Keratinocyte (primary cell): Measurements from ENCODE around the gene ERH. TPM values are rescaled to one million over a fixed set of nuclear protein-coding genes. Genes with fewer than 3 reads are reported as not detected.

Experiments used
- DNase-seq: peaks from one replicate; pipeline ENCODE4 v3.0.0-alpha.2; 2011; ENCODE audit warnings: low read depth, missing footprints, low spot score
- FAIRE-seq: peaks from 2 replicates; lab custom pipeline; 2011; peaks lifted over from hg19 to GRCh38; lab: Jason Lieb, UNC
- H2AFZ ChIP-seq: 2 replicates; pipeline ENCODE4 v1.6.0; 2012; ENCODE audit warnings: low read length, control low read depth, inconsistent platforms; ENCODE audit not compliant: control insufficient read depth
- H3K27ac ChIP-seq: 2 replicates; pipeline ENCODE4 v1.5.1; 2011; ENCODE audit warnings: low read length; ENCODE audit not compliant: control insufficient read depth, insufficient read depth
- H3K27me3 ChIP-seq: 3 replicates; pipeline ENCODE4 v1.6.0; 2011; ENCODE audit warnings: low read length; ENCODE audit not compliant: control insufficient read depth, insufficient read depth; ENCODE audit errors: extremely low read depth
- H3K36me3 ChIP-seq, 2 experiments: 2 replicates in 1 of 2; 3 replicates in 1 of 2; pipeline ENCODE4 v1.5.1; 2011; ENCODE audit warnings: low read length in 2 of 2, mild to moderate bottlenecking in 1 of 2; ENCODE audit not compliant: control insufficient read depth in 2 of 2, insufficient read depth in 2 of 2; ENCODE audit errors: extremely low read depth in 1 of 2
- H3K4me1 ChIP-seq: 3 replicates; pipeline ENCODE4 v1.5.1; 2011; ENCODE audit warnings: low read length; ENCODE audit not compliant: control insufficient read depth, insufficient read depth; ENCODE audit errors: extremely low read depth
- H3K4me2 ChIP-seq: 3 replicates; pipeline ENCODE4 v1.6.0; 2011; ENCODE audit warnings: low read depth, low read length; ENCODE audit not compliant: control insufficient read depth, insufficient read depth; ENCODE audit errors: extremely low read depth
- H3K4me3 ChIP-seq, 3 experiments: fragments of 200-600 bp in 1 of 3; sonication (generic) in 1 of 3; 2 replicates in 2 of 3; 3 replicates in 1 of 3; pipeline ENCODE4 v1.5.1; 2011 to 2016; ENCODE audit warnings: low read length in 3 of 3, mild to moderate bottlenecking in 3 of 3, control low read depth in 2 of 3, inconsistent platforms in 1 of 3, low read depth in 1 of 3, mixed read lengths in 1 of 3, mixed run types in 1 of 3, moderate library complexity in 1 of 3; ENCODE audit not compliant: control insufficient read depth in 2 of 3, insufficient read depth in 2 of 3; ENCODE audit errors: extremely low read depth in 1 of 3
- H3K79me2 ChIP-seq: 2 replicates; pipeline ENCODE4 v1.6.0; 2012; ENCODE audit warnings: low read length; ENCODE audit not compliant: control insufficient read depth, insufficient read depth
- H3K9ac ChIP-seq: 3 replicates; pipeline ENCODE4 v1.6.0; 2011; ENCODE audit warnings: low read length; ENCODE audit not compliant: control insufficient read depth, insufficient read depth; ENCODE audit errors: extremely low read depth
- H3K9me1 ChIP-seq: 3 replicates; pipeline ENCODE4 v1.6.0; 2011; ENCODE audit warnings: low read length; ENCODE audit not compliant: control insufficient read depth, insufficient read depth; ENCODE audit errors: extremely low read depth
- H3K9me3 ChIP-seq: 2 replicates; pipeline ENCODE4 v1.5.1; 2012; ENCODE audit warnings: low read depth, low read length; ENCODE audit not compliant: control insufficient read depth
- H4K20me1 ChIP-seq: 3 replicates; pipeline ENCODE4 v1.6.0; 2011; ENCODE audit warnings: low read length; ENCODE audit not compliant: control insufficient read depth, insufficient read depth; ENCODE audit errors: extremely low read depth
- CTCF ChIP-seq, 3 experiments: IDR thresholded peaks in 1 of 3; conservative IDR thresholded peaks in 1 of 3; optimal IDR thresholded peaks in 1 of 3; 2 replicates in 2 of 3; 3 replicates in 1 of 3; pipeline versions ENCODE3 to v1.5.1; 2011; ENCODE audit warnings: low read length in 3 of 3, mild to moderate bottlenecking in 3 of 3, moderate library complexity in 2 of 3, control low read depth in 1 of 3, inconsistent platforms in 1 of 3; ENCODE audit not compliant: insufficient read depth in 2 of 3; ENCODE audit errors: extremely low read depth in 1 of 3
- EZH2 ChIP-seq: IDR thresholded peaks from one replicate; pipeline ENCODE4 v1.6.1; 2012; ENCODE audit warnings: inconsistent platforms, mild to moderate bottlenecking, low read length, moderate library complexity
- dilution Hi-C: fragments of 300-500 bp; cut with MboI; formaldehyde crosslinking; loops from one replicate; pipeline ENCODE4 v1.7.0; 2020; ENCODE audit warnings: low sequenced_read_pairs; ENCODE audit not compliant: extremely low pct_ligation_motif_present
- polyA plus RNA-seq, 5 experiments: library from polyadenylated mRNA; depleted of rRNA in 3 of 5; stranded (reverse) in 3 of 5; stranded (forward) in 1 of 5; unstranded in 1 of 5; fragments of >200 nt; gene quantifications; 1 replicate in 1 of 5; 2 replicates in 3 of 5; 3 replicates in 1 of 5; pipeline versions ENCODE4 v1.2.1 to v1.2.3, GENCODE V29; 2011 to 2012; ENCODE audit warnings: missing spikeins in 2 of 5, low read depth in 1 of 5, low replicate concordance in 1 of 5

Gene ERH
- polyA plus RNA-seq, 1 donor (not counting 4 experiments of a cell fraction or from before 2014, with no cell fraction given): 256 TPM

- Histone ChIP-seq H2AFZ (no peak overlapping the region), H3K9me3 (no peaks in the 10 kb centered on the region), H4K20me1 (no peaks in the 10 kb centered on the region), H3K36me3 (no peaks in the 10 kb centered on the region), H3K9ac (no peak overlapping the region), H3K4me1 (no peaks in the 10 kb centered on the region), H3K4me3 (no peak overlapping the region), H3K79me2 (no peaks in the 10 kb centered on the region), H3K27ac (no peak overlapping the region), H3K27me3 (peaks cover 36% of the 10 kb centered on the region), H3K9me1 (no peaks in the 10 kb centered on the region), H3K4me2 (no peak overlapping the region)
- dilution Hi-C loops: no loop called here
- DNase-seq (no peak), FAIRE-seq (no peak)
- TF ChIP-seq EZH2: no peak
- peak; percentile 45 to 77 (median 56) for TF ChIP-seq CTCF (optimal IDR thresholded peaks at IDR 0.05 in 1 of 3, IDR thresholded peaks at IDR 0.05 in 1 of 3, conservative IDR thresholded peaks at IDR 0.05 in 1 of 3; ENCODE audit: extremely low read depth in 1 of 3, insufficient read depth in 2 of 3, low read length in 3 of 3)
Observed at GRCh38 chr14:69346710-69347109, 51.4 kb downstream of the ERH start.

- Histone ChIP-seq H3K79me2 (no peaks in the 10 kb centered on the region), H3K4me2 (no peak overlapping the region), H3K9ac (no peak overlapping the region), H3K27ac (no peak overlapping the region), H3K4me3 (no peak overlapping the region), H2AFZ (no peak overlapping the region), H3K4me1 (no peaks in the 10 kb centered on the region), H3K27me3 (peaks cover 41% of the 10 kb centered on the region), H3K9me3 (no peaks in the 10 kb centered on the region), H3K9me1 (no peaks in the 10 kb centered on the region), H3K36me3 (no peaks in the 10 kb centered on the region), H4K20me1 (no peaks in the 10 kb centered on the region)
- no peak for DNase-seq
- FAIRE-seq: no peak
- dilution Hi-C loops: no loop called here
- no peak for TF ChIP-seq CTCF (optimal IDR thresholded peaks at IDR 0.05 in 1 of 3, IDR thresholded peaks at IDR 0.05 in 1 of 3, conservative IDR thresholded peaks at IDR 0.05 in 1 of 3; ENCODE audit: extremely low read depth in 1 of 3, insufficient read depth in 2 of 3, low read length in 3 of 3)
- no peak for TF ChIP-seq EZH2
Observed at GRCh38 chr14:69345402-69345801, 52.7 kb downstream of the ERH start.
